ENCODE data around the gene RNF213. TPM values are rescaled to one million over a fixed set of nuclear protein-coding genes. Genes with fewer than 3 reads are reported as not detected.

Gene RNF213
- total RNA-seq, 1 experiment from 2014 or later: 44.5 TPM

DNA sequence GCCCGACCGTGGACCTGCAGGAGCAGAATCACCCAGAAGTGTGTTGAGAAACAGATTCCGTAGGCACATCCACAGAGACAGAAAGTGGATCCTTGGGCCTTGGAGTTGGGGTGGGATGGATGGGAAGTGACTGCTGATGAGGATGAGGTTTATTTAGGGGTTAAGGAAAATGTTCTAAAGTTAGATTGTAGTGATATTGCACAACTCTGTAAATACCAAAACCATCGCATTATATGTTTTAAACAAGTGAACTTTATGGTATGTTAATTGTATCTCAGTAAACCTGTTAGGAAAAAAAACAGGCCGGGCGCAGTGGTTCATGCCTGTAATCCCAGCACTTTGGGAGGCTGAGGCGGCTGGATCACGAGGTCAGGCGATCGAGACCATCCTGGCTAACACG lies 157.9 kb downstream of the RNF213 start:
- ChIA-PET RAD21 (ENCODE audit: low non-redundant PET in 1 of 2, low total read pairs in 2 of 2, uncharacterized antibody in 2 of 2, unreplicated experiment in 2 of 2) (no interaction called here), CTCF (no interaction called here)
- H4K20me1 ChIP-seq (ENCODE audit: insufficient read depth): no peaks in the 10 kb centered on the region

More for the DNA sequence above, 157.9 kb downstream of the RNF213 start:
- Histone ChIP-seq H3K9me3 (ENCODE audit: control insufficient read depth in 1 of 2, insufficient read depth in 1 of 2, low read depth in 1 of 2, low read length in 2 of 2) (no peaks in the 10 kb centered on the region), H3K4me1 (ENCODE audit: control insufficient read depth in 1 of 2, insufficient read depth in 2 of 2, low read length in 2 of 2) (peaks cover 12 to 15% of the 10 kb centered on the region in 2 experiments; a peak in 3 of 4 replicates), H3K36me3 (ENCODE audit: control insufficient read depth in 1 of 2, insufficient read depth in 2 of 2, low read length in 2 of 2) (peaks cover 0 to 11% of the 10 kb centered on the region in 2 experiments; a peak in 1 of 4 replicates), H3K4me2 (ENCODE audit: low read length) (no peak overlapping the region), H3K9ac (ENCODE audit: low read length) (no peak overlapping the region), H2AFZ (ENCODE audit: low read depth, low read length, poor library complexity, severe bottlenecking) (no peak overlapping the region), H3K27me3 (ENCODE audit: insufficient read depth, low read length) (no peaks in the 10 kb centered on the region), H3K9me2 (ENCODE audit: insufficient read depth) (no peaks in the 10 kb centered on the region), H3K27ac (ENCODE audit: low read depth, low read length) (no peak overlapping the region), H3K4me3 (replicated peaks in 1 of 2; ENCODE audit: low read depth in 1 of 2, low read length in 2 of 2) (no peak overlapping the region), H3K79me2 (ENCODE audit: insufficient read depth, low read length) (peaks cover 23% of the 10 kb centered on the region)
- intact Hi-C loops (cut with micrococcal nuclease): no loop called here
- DNase-seq (ENCODE audit: low read depth, low spot score) (no peak), ATAC-seq (no peak)
- no peak for TF ChIP-seq SIN3A (IDR thresholded peaks at IDR 0.05; ENCODE audit: low read depth)
- TF ChIP-seq ZNF274 (IDR thresholded peaks at IDR 0.05; ENCODE audit: low read depth, low read length): no peak
- TF ChIP-seq, protein P1, sequence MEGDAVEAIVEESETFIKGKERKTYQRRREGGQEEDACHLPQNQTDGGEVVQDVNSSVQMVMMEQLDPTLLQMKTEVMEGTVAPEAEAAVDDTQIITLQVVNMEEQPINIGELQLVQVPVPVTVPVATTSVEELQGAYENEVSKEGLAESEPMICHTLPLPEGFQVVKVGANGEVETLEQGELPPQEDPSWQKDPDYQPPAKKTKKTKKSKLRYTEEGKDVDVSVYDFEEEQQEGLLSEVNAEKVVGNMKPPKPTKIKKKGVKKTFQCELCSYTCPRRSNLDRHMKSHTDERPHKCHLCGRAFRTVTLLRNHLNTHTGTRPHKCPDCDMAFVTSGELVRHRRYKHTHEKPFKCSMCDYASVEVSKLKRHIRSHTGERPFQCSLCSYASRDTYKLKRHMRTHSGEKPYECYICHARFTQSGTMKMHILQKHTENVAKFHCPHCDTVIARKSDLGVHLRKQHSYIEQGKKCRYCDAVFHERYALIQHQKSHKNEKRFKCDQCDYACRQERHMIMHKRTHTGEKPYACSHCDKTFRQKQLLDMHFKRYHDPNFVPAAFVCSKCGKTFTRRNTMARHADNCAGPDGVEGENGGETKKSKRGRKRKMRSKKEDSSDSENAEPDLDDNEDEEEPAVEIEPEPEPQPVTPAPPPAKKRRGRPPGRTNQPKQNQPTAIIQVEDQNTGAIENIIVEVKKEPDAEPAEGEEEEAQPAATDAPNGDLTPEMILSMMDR (IDR thresholded peaks at IDR 0.05 in 2 of 3, conservative IDR thresholded peaks at IDR 0.05 in 1 of 3; ENCODE audit: borderline replicate concordance in 1 of 3, insufficient read depth in 1 of 3, low read depth in 2 of 3, low read length in 2 of 3): no peak
- TF ChIP-seq CEBPB (IDR thresholded peaks at IDR 0.05; ENCODE audit: low read depth): no peak
- TF ChIP-seq SRF (IDR thresholded peaks at IDR 0.05; ENCODE audit: low read depth): no peak
- no peak for TF ChIP-seq SP1 (IDR thresholded peaks at IDR 0.05; ENCODE audit: low read depth)
- no peak for TF ChIP-seq EZH2 (IDR thresholded peaks at IDR 0.05)
- TF ChIP-seq EGR1 (IDR thresholded peaks at IDR 0.05; ENCODE audit: low read depth): no peak
- no peak for TF ChIP-seq ZBTB33 (IDR thresholded peaks at IDR 0.05; ENCODE audit: extremely low read depth, insufficient replicate concordance, low read length)
- no peak for TF ChIP-seq ZFX (IDR thresholded peaks at IDR 0.05)
- no peak for TF ChIP-seq YY1 (IDR thresholded peaks at IDR 0.05; ENCODE audit: extremely low read depth, insufficient replicate concordance, low read depth, low read length)
- no peak for TF ChIP-seq RAD21 (IDR thresholded peaks at IDR 0.05; ENCODE audit: low read depth)
- TF ChIP-seq, protein P2, sequence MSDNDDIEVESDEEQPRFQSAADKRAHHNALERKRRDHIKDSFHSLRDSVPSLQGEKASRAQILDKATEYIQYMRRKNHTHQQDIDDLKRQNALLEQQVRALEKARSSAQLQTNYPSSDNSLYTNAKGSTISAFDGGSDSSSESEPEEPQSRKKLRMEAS (IDR thresholded peaks at IDR 0.05): no peak
- TF ChIP-seq REST (IDR thresholded peaks at IDR 0.05; ENCODE audit: low read depth): no peak
- no peak for TF ChIP-seq ELF1 (IDR thresholded peaks at IDR 0.05; ENCODE audit: borderline replicate concordance, low read depth)
- POLR2A ChIA-PET: no interaction called here
- no TSS peak for BruUV-seq (replicated peaks)
